Middle frontal gyrus (tissue), 1 donor: Measurements from ENCODE around the gene FAM110A.
"Not testable (repeated sequence)": the region's sequence is repeated elsewhere in the genome, so short reads cannot be mapped to it uniquely, and the experiment has no call there.

Experiments
- DNase-seq: peaks from one replicate; pipeline ENCODE4 v3.0.0-alpha.2; 2015; ENCODE audit warnings: low spot score; ENCODE audit errors: extremely low spot score

FAM110A gene

DNA sequence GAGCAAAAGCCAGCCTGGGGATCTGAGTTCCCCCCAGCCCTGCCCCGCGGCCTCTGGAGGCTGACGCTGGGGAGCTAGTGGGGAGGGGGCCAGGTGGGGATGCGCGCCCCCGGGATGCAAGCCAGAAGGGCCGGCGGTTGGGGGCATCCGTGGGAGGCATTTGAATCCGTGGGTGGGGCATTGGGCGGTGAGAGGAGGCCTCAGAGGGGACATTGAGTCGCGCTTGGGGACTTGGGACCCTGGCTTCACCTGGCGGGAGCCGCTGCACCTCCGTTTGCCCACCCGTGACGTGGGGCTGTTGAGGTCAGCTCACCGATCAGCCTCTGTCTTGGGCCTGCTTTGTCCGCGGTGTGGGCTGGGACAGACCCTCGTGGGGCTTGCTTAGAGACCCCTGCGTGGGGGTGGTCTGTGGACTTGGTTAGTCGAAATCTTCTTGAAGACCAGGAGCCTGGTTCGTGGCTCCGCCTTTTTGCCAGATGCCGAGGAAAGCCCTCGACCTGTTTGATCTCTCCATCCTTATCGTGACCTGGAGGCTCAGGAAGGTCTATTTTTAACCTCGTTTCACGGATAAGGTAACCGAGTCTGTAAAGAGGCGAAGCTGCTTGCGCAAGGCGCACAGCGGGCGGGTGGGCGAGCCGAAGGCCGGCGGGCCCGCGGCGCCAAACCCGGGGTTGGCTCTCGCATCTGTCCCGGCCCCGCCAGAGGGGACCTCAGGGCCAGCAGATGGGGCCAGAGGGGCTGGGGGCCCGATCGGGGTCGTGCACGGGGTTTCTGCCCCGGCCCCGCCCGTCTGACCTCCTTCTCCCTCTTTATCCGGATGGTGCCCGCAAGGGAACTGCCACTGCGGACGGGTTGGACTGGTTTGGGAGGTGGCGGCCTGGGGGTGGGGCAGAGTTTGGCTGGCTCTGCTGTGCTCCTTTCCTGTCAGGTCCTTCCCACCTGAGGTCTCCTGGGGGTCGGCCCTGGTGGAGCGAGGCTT lies 8.3 kb downstream of the FAM110A start:
- no peak for DNase-seq

DNA sequence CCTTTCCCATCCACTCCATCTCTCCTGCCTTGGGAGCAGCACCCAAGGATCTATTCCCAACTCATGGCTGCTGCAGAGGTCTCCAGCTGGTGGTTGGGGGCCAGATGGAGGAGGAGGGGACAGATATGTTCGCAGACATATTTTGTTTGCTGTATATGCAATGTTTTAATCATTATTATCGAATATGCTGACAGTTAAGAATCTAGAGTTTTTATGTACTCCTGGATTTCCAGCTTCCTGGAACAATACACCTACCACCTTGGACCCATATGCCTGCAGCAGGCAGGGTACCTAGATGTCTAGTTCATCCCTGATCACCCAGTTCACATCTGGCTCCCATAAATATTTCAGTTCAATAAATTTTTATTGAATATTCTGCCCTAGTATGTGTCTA lies 9.0 kb downstream of the FAM110A start:
- DNase-seq = no peak

DNA sequence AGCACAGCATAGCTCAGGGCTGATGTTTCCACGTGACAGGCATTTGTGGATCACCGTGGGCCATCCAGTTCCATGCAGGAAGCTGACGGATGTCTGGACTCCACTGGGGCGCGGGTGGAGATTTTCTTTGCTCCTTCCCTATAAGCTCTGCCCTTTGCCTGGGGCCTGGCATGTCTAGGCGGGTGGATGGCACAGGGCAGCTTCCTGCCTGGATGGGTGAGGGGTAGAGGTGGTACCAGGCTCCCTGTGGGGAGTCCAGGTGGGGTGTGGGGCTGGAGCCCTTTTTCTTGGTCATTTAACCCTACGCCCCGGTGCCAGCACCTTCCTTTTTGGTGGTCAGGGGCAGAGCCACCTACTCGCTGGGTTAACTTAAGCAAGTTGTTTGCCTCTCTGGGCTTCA lies 10.4 kb downstream of the FAM110A start:
- no peak for DNase-seq

DNA sequence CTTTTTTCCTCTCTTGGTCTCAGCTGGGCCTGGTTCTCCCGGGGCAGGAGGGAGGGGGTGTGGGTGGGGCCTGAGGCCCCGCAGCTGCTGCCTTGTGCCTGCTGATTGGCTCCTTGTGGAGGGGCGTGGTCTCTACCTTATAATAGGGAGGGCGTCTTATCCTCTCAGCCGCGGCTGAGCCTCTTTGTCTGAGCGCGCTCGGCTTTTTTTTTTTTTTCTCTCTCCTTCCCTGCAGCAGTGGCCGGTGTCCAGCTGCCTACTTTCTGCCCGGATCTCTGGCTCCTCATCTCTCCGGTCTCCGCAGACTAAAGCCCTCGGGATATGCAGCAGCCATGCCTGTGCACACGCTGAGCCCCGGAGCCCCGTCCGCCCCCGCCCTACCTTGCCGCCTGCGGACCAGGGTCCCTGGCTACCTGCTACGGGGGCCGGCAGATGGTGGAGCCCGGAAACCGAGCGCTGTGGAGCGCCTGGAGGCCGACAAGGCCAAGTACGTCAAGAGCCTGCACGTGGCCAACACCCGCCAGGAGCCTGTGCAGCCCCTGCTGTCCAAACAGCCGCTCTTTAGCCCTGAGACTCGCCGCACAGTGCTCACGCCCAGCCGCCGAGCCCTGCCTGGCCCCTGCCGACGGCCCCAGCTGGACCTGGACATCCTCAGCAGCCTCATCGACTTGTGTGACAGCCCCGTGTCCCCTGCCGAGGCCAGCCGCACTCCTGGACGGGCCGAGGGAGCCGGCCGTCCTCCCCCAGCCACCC lies 11.1 kb downstream of the FAM110A start:
- peak; percentile 54 for DNase-seq

DNA sequence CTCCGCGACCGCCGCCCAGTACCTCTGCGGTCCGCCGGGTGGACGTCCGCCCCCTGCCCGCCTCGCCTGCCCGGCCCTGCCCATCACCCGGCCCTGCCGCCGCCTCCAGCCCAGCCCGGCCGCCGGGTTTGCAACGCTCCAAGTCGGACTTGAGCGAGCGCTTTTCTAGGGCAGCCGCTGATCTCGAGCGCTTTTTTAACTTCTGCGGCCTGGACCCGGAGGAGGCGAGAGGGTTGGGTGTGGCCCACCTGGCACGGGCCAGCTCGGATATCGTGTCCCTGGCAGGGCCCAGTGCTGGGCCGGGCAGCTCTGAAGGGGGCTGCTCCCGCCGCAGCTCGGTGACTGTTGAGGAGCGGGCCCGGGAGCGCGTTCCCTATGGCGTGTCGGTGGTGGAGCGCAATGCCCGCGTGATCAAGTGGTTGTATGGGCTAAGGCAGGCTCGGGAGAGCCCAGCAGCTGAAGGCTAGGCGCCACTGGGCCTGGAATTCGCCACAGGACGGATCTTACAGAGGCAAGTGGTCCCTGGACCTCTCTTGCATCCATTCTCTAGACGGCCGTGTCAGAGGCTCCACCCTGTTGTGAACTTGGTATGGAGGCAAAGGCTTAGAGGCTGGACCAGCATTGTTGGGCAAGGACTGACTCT lies 11.8 kb downstream of the FAM110A start:
- DNase-seq = no peak

DNA sequence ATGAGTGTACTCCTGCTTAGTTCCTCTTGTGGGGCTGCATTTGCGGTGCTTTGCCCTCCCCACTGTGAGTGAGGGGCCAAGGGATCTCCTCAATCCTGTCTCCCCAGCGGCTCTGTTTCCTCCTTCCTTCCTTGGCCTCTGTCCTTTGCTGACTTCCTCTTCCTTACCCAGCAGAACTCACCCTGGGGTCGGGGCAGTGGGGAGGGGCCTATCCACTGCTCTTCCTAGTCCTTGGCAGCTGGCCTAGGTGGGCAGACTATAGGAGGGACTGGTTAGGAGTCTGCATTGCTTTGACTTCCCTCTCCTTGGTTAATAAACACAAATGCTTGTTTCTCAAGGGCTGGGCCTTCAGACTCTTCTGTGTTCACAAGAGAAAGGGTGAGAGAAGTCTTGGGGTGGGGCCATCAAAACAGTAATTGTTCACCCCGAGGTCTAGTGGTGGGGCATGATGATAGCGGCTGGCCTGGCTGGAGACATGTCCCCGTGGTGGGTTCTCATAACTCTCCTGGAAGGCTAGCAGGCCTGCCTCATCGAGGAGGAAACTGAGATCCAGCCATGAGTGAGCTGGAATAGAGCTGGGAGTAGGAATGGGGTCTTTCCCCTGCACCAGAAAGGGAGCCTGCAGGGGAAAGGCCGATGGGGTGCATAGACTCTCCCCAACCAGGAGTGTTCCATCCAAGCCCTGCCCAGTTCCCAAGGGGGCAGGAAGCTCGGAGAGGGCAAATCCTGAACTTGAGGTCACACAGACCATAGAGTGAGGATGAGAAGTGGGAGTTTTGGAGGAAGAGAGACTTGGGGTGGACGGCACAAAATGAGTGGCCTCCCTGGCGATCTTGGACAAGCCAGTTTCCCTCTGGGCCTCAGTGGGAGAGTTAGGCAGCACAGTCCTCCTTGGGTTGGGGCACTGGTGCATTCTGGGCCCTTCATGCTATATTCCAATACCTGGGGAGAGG lies 12.7 kb downstream of the FAM110A start:
- DNase-seq = no peak

DNA sequence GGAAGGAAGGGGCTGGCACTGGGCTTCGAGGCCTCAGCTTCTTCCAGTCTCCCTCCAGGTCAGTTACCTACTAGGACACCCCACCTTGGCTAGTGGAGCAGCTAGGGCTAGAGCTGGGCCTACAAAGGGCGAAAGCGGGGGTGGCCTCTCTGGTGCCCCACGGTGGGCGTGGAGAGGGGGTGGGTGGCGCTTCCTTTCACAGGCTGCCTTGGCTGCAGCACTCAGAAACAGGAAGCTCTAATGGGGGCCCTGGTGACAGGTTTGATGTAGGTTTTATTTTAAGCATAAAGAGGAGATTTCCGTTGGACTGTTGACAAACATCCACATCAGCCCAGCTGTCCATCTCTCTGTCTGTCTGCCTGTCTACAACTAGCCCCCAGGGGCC lies 13.4 kb downstream of the FAM110A start:
- no peak for DNase-seq

DNA sequence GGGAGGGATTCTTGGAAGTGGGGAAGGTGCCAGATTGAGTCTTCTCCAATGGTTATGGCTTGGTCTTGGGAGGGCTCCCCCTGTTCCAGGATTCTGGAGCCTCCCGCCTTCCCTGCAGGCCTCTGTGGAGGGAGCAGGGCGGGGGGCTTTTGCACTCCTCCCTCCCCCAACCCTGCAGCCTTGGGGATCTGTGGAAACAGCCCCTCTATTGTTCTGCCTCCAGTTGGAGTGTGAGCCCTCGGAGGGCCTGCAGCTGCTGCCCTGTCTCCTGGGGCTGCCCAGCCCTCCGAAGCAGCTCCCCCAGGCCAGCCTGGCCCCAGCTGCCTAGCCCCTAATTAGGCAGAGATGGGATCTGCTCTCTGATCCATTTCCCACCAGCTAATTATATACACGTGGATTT lies 14.7 kb downstream of the FAM110A start:
- DNase-seq = no peak

DNA sequence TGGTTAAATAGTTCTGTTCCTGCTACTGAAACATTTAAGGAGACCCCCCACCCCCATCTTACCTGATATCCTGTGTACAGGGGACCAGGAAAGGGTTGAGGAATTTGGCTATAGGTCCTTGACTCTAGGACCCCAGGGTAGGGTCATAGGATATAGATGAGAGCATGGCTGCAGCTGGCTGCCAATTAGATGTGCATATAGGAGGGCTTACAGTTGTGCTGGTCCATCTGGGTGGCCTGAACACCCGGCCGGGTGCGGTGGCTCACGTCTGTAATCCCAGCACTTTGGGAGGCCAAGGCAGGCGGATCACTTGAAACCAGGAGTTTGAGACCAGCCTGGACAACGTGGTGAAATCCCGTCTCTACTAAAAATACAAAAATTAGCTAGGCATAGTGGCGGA lies 15.2 kb downstream of the FAM110A start:
- not testable (repeated sequence) for DNase-seq

DNA sequence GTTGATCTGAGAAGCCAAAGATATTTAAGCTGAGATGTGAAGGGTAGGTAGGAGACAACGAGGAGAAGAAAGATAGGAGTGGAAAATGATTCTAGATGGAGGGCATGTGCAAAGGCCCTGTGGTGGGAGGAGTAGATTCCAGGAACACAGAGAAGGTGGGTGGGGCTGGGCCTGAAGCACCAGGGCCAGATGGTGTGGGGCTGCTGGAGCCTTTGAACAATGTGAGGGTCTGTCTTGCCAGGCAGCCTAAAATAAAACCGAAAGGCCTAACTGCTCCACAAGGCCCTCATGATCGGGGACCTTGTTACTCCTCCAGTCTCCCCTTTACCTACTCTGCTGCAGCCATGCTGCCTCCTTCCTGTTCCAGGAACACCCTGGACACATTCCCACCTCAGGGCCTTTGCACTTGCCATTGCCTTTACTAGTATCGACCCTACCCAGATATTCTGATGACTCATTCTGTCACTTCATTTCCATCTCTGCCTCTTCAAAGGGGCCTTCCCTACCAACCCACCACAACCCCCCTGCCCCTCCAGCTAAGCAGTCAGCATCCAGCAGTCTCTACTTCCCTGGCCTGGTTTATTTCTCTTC lies 20.0 kb downstream of the FAM110A start:
- DNase-seq = no peak

DNA sequence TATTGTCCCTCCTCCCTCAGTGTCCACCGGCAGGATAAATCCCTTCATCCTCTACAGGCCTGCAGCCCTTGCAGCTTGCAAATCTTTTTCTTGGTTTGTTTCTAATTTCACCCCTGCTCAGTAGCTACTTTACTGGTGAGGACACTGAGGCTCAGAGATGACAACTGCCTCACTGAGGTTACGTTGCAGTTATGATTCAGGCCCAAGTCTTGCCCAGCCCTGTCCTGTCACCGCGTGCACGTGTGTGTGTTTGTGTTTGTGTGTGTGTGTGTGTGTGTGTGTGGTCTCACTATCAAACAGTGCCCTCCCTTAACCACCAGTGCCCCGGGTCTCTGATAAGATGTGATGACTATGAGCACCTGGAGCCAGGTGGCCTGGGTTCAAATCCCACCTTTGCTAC lies 21.1 kb downstream of the FAM110A start:
- no peak for DNase-seq

DNA sequence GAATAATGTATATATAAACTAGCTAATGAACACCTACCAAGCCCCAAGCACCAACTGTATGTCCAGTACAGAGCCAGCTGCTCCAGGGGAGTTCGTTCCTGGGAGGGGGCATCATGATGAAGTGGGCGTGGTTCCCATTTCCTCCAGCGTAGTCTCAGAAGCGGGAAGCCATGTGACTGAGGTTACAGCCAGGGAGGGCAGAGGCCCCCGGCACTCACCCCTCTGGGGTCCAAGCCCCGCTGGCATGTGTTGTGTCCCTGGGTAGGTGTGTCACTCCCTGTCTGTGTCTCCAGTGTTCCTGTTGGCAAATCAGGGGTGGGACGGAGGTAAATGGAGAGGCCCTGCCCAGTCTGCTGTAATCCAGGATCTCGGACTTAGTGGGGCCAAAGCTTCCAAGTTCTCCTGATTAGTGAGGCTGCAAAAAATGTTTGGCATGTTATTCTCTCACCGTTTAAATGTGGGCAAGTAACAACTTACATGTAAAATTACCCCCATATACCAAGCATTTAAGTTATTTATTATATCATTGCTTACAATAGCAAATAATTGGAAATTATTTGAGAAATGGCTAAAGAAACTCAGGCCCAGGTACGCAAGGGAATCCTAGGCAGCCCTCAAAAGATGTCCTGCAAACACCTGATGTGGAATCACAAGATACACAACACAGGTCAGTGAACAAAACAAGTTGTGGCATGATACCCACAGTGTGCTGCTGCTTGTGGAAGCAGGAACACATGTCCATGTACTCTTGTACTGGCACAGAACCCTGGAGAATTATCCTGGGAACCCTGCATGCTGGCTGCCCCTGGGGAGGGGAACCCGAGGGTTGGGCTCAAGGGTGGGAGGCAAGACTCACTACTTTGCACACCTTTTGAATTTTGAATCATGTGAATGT lies 22.2 kb downstream of the FAM110A start:
- DNase-seq = no peak

DNA sequence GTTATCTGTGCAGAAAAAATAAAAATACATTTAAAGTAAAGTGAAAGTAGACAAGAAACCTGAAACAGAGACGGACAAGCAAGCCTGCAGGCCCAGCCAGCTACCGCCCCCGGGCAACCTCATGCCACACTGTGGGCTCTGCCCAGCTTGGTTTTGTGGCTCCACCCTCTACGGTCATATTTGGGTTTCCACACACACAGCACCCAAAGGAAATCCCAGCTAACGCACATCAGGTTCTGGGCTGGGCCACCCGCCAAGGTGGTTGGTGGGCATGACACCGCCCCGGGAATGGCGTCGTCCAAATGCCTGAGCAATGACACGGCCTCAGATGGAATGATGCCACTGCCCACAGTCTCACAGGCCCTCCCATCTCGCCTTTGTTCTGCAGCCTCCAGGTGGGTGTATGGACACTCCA lies 22.9 kb downstream of the FAM110A start:
- DNase-seq = no peak

DNA sequence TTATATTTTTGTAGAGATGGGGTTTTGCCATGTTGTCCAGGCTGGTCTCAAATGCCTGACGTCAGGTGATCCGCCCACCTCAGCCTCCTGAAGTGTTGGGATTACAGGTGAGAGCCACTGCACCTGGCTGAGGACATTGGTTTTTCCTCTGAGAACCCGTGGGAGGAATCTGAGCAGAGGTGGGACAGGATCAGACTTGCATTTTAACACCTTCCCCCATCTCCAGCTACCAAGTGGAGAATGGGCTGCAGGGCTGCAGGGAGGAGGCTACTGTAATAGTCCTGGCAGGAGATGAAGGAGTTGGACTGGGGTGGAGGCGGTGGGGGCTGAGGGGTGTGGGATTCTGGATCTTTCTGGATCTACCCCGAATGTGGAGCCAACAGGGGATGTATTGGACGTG lies 24.5 kb downstream of the FAM110A start:
- no peak for DNase-seq

DNA sequence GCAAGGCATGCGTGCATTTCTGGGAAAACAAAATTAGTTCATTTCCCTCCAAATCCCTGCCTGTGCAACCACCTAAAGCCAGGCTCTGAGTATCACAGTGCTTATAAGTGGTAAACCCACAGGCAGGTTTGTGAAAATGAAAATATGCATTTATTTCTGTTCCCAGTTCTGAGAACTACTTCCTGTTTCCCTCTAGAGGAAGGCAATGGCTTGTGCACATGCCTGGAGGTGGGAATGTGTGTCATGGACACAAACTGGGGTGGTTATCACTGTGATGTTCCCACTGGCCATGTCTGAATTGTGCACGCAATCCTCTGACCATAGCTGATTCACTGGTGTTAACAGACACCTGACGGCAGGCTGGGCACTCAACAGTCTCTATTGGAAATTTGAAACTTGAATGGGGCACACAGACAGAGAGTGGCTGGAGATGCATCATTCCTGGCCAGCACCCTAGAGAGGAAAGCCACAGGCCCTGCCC lies 26.3 kb downstream of the FAM110A start:
- no peak for DNase-seq

DNA sequence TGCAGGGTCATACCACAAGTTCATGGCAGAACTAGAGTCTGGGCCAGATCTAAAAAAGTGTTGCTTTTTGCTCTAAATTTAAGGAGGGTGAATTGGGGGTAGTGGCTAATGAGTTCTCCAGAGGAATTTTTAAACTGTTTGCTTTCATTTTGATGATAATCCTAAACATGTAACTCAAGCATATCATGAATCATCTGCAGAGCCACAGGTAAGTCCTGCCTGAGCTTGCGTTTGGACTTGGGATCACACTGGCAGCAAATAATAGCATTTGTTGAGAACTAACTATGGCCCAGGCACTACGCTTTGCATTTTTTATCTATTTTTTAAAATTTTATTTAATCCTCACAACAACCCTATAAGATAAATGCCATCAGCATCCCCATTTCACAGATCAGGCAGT lies 27.4 kb downstream of the FAM110A start:
- no peak for DNase-seq

DNA sequence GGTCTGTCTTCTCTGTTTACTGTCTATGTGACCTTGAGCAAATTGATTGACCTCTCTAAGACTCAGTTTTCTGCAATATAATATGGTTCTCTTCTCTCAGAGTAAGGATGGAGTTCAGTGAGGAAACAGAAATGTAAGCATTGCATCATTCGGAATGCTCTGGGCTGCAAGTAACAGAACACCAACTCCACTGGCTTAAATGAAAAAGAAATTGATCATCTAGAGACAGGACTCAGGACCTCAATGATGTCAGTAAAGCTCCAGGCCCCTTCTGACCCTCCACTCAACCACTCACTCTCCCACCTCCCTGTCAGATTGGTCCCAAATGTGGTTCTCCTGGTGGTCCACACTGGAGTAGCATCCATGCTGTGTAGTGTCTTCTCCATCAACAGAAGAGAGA lies 31.9 kb downstream of the FAM110A start:
- no peak for DNase-seq

DNA sequence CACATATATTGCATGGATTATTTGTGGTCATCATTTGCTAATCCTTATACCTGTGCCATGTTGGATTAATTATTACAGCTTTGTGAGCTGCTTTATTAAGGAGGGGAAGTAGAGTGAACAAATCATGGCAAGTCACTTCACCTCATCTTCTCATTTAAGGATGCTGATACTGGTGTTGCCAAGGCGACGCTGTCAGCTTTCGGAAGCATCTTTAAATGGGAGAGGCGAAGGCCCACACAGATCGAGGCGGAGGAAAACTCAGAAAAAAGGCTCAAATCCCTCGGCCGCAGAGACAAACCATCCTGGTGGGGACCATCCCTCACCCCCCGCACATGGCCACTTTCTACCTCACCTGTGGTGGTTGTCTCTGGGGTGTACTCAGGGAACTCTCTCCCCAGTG lies 34.8 kb downstream of the FAM110A start:
- no peak for DNase-seq

DNA sequence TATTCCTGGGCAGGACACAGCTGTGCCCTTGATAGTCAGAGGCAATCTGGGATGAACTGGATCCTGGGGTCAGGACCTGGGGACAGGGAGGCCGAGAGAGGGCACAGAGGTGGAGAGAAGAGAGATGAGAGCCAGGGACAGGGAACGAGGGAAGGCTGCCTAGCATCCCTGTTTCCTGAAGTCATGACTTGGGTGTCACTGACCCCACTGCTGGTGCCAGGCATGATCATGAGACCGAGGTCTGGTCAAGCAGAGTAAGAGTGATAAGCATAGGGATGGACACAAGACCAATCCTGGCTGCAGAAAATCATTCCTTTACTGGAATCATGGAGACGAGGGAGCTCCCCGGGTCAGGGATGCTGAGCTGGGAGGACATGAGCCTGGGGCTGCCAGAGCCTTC lies 36.1 kb downstream of the FAM110A start:
- DNase-seq = no peak
